Renal cortical epithelial cell (primary cell): ENCODE results near the gene RBM23. TPM values are rescaled to one million over a fixed set of nuclear protein-coding genes. Genes with fewer than 3 reads are reported as not detected.
"Not testable (repeated sequence)": the region's sequence is repeated elsewhere in the genome, so short reads cannot be mapped to it uniquely, and the experiment has no call there.

Source experiments
- DNase-seq: peaks from one replicate; pipeline ENCODE4 v3.0.0-alpha.2; 2011; ENCODE audit warnings: low read depth
- total RNA-seq: library from RNA; depleted of rRNA; stranded (reverse); fragments of >200 nt; gene quantifications from 2 replicates; pipeline ENCODE4 v1.2.3, GENCODE V29; 2014

The RBM23 gene
- total RNA-seq, 1 donor from 2014 or later: 148 TPM

DNA sequence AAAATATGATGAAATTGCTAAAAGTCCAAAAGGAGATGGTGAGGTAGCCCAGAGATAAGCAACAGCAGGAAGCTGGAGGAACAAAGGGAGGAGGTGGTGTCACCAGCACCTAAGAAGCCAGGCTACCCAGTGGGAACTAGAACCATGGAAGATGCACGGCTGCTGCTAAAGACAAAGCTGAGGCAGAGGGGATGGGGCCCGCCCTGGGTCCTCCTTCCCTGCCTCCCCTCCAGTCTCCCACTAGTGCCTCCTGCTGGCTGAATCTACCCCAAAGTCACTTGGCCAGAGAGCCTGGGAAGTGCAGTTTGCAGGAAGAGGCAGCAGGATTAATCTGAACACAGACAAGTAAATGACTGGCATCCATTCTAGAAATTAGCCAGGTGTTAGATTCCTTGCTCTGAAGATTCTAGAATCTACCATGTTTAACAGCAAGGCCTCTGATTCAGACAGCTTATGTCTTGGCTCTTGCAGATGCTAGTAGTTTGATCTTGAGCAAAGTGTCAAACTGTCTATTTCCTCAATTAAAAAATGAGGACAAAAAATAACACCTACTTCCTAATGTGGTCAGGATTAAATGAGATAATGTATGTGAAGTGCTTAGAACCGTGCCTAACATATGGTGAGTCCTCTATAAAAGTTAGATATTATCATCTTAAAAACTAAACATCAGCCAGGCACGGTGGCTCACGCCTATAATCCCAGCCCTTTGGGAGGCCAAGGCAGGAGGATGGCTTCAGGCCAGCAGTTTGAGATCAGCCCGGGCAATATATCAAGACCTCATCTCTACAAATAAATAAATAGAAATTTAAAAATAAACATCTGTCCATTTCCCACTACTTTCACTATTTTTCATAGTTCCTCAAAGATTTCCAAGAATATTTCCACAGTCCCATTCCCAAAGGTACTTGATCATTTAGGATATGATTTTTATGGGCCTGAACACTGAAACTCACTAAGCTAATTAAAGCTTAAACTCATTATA, 53.2 kb downstream of the RBM23 start:
- no peak for DNase-seq

DNA sequence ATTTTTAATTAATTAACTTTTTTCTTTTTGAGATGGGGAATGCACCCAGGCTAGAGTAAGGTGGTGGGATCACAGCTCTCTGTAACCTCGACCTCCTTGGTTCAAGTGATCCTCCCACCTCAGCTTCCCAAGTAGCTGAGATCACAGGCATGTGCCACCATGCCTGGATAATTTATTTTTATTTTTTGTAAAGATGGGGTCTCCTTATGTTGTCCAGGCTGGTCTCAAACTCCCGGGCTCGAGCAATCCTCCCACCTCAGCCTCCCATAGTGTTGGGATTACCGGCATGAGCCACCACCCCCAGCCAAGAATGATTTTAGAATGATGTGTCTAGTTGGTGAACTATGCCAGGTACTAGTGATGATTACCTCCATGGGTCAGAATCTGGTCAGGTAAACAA, 54.0 kb downstream of the RBM23 start:
- no peak for DNase-seq

DNA sequence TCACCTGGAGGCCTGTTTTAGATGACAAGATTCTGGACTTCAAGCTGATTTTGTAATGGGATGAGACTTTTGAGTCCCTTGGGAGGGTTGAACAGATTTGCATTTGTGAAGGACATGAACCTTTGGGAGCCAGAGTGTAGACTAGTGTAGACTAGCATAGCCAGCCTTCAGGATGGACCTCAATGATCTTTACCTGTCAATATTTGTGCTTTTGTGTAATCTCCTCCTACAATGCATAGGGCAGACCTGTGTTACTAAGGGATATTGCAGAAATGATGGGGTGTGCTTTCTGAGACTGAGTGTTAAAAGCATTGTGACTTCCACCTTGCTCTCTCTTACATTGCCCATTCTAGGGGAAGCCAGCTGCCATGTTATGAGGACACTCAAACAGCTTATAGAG, 57.3 kb downstream of the RBM23 start:
- no peak for DNase-seq

DNA sequence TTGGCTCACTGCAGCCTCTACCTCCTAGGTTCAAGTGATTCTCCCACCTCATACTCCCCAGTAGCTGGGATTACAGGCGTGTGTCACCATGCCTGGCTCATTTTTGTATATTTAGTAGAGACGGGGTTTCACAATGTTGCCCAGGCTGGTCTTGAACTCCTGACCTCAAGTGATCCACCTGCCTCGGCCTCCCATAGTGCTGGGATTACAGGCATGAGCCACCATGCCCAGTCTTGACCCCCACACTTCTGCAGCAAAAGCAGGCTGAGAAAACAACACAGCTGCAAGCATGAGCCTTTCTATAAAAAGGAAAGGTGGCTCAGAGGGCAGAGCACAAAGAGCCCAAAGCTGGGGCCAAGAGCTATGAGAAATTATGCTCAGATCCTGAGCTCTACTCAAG, 58.6 kb downstream of the RBM23 start:
- not testable (repeated sequence) for DNase-seq

DNA sequence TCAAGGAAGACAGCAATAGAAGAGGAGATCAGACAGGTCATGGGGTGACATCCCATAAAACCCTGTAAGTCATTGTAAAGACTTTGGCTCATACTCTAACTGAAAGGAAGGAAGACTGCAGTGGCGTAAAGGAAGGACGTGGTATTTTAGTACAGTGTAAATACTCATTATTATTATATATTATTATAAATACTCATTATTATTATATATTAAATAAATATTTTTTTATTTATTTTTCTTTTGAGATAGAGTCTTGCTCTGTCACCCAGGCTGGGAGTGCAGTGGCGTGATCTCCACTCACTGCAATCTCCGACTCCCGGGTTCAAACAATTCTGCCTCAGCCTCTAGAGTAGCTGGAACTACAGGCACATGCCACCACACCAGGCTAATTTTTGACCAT, 62.5 kb downstream of the RBM23 start:
- no peak for DNase-seq

DNA sequence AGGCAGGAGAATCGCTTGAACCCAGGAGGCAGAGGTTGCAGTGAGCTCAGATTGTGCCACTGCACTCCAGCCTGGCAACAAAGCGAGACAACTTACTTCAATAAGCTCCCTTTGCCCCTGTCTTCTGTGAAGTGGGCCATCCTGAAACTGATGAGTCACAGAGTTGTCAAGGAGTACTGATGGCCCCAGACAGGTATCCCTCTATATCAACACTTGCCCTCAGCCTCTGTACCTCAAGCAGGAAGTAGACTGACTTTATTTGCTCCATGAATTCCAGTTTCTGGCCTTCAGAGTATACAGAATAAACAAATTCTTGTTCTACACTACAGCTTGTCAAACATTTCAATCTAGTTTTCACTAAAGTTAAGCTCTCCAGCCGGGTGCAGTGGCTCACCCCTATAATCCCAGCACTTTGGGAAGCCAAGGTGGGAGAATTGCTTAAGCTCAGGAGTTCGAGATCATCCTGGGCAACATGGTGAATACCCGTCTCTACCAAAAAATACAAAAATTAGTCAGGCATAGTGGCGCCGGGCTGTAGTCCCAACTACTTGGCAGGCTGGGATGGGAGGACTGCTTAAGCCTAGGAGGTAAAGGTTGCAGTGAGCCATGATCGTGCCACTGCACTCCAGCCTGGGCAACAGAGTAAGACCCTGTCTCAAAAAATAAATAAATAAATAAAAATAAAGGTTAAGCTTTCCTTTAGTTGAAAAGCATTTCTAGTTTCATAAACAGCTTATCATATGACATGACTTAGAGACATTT, 63.8 kb downstream of the RBM23 start:
- DNase-seq: no peak

DNA sequence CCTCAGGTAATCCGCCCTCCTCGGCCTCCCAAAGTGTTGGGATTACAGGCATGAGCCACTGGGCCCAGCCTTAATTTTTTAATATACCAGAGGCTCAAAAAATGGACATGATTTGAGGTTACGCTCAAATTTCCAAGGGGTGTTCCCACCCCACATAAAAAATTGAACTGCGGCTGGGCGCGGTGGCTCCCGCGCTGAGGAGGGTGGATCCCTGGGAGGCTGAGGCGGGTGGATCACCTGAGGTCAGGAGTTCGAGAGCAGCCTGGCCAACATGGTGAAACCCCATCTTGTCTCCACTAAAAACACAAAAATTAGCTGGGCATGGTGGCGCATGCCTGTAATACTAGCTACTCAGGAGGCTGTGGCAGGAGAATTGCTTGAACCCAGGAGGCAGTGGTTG, 64.7 kb downstream of the RBM23 start:
- DNase-seq: not testable (repeated sequence)

DNA sequence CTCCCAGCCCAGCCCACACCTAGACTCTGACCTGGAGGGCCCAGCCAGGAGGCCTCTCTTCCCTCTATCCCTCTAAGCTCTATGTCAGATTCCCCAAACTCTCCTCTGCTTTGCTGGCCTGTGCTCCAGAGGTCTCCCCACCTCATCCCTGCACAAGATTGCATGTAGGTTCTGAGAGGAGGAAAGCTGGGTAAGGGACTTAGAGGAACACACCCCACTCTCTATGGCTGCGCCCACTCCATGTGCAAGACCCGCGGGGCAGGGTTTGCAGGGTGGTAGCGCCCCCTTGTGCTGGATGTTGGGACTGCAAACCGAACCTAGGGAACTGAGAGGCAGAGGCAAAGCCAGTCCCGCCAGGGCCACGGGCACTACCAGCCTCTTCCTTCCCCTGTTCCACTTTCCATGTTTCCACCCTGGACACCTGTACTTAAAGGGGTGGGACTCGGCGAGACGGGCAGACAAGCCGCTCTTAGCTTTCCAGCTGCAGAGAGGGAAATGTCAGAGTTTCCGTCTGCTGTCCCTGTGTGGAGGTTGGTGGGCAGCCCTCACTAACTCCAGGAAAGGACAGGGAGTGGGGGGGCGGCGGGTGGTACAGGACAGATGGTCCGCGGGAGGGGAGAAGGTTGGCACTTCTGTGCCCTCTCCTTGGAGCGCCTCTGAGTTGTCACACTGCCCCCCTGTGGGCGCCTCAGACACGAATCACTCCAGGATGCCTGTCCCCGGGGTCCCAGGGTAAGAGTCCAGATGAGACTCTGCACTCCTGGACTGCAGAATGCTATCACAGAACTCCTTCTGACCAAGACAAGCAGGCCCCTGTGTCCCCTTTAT, 65.8 kb downstream of the RBM23 start:
- DNase-seq: peak; percentile 68

DNA sequence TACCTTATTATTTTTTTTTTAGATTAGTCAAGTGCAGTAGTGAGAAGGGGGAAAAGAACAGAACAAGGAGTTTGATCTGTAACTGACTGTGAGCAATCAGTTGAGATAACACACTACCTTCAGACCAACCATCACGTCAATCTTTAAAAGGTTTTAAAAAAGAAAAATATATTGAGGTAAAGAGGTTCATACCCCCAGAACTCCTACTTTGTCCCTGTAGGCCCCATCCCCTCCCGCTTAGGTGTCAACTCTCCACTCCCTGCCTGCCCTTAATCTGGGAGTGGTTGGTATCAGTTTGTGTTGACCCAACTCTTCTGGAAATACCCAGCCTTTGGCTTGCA, 66.4 kb downstream of the RBM23 start:
- DNase-seq: no peak

DNA sequence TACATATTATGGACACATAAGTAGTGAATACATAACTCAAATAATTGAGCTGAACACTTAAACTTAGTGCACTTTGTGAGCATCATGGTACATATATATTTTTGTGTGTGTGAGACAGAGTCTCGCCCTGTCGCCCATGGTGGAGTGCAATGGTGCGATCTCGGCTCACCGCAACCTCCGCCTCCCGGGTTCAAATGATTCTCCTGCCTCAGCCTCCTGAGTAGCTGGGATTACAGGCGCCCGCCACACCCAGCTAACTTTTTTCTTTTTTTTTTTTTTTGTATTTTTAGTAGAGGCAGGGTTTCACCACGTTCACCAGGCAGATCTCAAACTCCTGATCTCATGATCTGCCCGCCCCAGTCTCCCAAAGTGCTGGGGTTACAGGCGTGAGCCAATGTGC, 66.8 kb downstream of the RBM23 start:
- DNase-seq: not testable (repeated sequence)

DNA sequence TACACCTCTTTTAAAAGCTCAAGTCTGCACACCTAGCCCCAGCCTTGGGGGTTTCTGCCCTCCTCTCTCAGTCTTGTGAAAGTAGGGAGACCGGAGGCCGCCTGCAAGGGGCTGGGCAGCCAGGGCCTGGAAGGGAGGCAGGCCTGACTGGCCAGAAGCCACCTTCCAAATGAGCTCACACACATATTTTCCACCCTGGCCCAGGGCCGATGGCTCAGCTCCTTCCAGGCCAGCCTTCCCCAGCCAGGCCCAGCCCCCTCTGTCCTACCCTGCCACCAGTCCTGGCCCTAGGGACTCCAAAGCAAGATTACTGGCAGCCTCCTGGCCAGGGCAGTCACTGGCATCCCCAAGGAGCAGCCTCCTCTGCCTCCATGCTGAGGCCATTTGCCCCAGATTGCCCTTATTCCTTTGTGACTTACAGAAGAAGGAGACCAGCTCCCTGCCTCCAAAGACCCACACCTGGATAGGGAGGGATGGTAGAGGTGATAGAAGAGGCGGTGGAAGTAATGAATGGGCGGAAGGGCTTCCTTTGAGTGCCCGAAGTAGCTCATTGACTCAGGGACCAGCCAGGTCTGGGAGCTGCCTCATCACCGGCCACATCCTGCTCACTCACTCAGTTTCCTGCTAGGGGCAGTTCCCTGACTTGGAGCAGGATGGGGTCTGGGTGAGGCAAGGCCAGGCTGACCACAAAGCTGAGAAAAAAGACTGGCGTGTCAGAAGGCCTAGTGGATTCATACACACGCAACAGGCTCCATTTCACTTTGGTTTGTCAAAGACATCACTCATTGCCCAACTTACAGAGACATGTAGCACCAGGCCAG, 67.8 kb downstream of the RBM23 start:
- DNase-seq: peak; percentile 92

DNA sequence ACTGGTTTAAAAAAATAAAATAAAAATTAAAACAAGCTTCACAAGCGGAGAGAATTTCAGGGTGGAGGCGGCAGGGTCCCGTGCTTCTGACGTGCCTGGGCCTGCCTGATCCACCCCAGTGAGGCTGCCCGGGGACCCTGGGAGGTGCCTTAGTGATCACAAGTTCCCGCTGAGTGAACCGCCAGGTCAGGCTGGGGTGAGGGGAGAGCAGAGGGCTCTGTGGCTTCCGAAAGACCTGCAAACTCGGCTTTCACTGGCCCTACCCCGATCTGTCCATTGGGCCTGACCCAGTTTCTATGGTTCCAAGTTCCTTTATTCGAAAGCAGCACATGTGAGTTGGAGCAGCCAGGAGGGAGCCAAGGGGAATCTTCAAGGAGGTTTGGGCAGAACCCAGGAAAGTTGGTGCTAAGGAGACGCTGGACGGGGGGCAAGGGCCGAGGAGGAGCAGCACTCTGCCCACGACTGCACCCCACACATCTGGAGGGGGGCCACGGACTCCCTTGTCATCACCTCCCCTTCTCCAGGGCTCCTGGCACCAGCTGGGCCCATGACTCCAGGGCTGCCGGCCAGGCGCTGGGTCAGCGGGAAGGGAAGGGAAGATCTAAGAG, 69.6 kb downstream of the RBM23 start:
- peak; percentile 47 for DNase-seq

DNA sequence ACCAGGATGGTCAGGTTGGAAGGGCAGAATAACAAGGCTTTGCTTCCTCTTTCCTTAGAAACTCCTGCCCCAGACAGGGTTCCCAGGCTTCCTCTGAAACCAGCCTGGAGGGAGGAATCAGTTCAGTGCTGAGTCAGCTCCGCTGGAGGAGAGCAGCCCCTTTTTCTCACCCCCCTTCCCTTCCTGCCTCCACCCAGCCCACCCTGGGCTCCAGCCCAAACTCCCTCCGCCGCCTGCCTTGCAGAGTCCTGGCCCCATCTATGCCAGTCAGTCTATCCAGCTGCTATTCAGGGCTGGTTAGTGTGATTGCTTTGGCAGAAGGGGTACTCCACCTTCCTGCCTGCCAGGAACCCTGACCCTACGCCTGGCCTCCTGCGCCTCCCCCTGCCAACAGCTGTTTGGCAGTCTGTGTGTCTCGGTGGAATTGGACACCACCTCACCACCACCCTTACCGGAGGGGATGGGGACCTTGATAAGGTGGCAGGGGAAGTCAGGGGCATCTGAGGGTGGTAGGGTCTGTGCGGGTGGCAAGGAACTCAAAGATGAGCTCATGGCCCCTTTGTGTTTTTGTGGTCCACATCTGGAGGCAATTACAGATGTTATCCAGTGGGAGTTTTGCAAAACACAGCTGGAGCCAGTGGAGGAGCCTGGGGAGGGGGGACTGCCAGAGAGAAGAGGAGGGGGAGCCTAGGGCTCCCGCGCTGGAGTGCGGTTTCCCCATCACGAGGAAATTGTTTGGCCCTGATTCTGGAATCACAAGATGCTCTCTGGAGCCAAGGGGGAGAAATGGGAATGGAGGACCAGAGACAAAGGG, 70.4 kb downstream of the RBM23 start:
- peak; percentile 62 for DNase-seq

DNA sequence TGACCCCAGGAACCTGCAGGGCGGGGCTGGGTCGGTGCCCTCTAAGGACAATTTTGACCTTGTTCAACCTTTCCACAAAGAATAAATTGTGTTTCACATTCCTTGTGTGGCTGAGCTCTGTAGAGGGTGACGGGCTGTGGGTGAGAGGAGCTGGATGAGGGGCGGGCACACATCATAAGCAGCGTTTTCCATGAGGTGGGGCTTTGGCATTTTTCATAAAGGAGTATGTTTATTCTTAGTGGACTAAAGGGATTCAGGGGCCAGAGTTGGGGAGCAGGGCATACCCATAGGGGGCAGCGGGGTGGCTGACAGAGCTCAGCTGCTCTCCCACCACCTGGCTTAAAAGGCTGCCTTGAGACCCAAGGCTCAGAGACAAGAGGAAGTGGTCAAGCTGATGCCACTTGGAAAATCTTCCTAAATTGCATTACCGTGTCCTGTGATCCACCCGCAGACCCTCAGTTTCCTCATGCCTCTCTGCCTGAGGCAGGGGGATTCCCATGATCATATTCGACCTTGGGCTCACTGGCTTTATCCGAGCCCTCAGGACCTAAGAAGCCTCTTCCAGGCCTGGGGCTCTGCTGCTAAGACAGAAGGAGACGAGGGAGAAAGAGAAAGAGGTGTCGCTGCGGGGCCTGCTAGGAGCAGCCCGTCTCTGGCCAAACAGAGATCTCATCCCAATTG, 71.1 kb downstream of the RBM23 start:
- DNase-seq: no peak

DNA sequence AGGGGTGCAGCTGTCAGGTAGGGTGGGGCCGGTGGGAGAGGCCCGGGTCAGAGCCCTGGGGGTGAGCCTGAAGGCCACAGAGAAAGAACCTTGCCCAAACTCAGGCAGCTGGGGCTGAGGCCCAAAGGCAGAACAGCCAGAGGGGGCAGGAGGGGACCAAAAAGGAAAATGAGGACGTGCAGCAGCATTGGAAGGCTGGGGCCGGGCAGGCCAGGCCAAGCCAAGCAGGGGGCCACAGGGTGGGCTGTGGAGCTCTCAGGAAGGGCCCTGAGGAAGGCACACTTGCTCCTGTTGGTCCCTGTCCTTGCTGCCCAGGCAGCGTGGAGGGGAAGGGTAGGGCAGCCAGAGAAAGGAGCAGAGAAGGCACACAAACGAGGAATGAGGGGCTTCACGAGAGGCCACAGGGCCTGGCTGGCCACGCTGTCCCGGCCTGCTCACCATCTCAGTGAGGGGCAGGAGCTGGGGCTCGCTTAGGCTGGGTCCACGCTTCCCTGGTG, 72.1 kb downstream of the RBM23 start:
- no peak for DNase-seq

DNA sequence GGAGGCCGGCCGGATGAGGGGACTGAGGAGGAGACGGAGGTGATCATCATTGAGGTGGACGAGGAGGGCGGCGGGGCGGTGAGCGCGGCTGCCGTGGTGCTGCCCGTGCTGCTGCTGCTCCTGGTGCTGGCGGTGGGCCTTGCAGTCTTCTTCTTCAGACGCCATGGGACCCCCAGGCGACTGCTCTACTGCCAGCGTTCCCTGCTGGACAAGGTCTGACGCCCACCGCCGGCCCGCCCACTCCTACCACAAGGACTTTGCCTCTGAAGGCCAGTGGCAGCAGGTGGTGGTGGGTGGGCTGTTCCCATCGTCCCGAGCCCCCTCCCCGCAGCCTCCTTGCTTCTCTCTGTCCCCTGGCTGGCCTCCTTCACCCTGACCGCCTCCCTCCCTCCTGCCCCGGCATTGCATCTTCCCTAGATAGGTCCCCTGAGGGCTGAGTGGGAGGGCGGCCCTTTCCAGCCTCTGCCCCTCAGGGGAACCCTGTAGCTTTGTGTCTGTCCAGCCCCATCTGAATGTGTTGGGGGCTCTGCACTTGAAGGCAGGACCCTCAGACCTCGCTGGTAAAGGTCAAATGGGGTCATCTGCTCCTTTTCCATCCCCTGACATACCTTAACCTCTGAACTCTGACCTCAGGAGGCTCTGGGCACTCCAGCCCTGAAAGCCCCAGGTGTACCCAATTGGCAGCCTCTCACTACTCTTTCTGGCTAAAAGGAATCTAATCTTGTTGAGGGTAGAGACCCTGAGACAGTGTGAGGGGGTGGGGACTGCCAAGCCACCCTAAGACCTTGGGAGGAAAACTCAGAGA, 72.9 kb downstream of the RBM23 start:
- no peak for DNase-seq

DNA sequence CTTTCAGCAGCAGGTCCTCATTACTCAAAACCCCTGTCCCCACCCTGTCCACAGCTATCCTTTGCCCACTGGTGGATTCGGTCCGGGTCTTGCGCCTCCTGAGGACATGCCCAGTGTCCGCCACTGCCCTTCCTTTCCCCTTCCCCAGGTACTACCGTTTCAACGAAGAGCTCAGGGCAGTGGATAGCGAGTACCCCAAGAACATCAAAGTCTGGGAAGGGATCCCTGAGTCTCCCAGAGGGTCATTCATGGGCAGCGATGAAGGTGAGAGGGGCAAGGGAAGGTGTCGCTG, 73.9 kb downstream of the RBM23 start:
- no peak for DNase-seq
